ENCODE data around the gene NEURL1. TPM values are rescaled to one million over a fixed set of nuclear protein-coding genes. Genes with fewer than 3 reads are reported as not detected.

NEURL1 gene
- total and polyA plus RNA-seq, 8 donors = 11.0 to 69.9 (median 18.6) TPM

DNA sequence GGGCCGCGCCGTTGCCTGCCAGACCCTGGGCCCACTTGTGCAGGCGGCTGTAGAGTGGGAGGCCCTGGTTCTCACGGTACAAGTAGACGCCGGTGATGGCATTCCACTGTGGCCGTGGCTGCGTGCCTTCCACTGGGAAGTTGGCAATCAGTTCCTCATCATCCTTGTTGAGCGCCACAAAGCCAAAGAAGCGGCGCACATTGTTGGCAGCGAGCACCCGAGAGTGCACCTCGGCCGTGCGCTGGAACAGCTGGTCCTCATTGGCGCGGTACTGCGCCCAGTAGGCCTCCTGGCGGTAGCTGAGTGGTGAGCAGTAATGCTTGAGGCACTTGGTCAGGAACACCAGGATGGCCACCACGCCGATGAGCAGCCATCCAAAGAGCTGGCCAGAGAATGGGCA, 46.3 kb upstream of the NEURL1 start:
- H3K27ac ChIP-seq = no peak overlapping the region
- no peaks in the 10 kb centered on the region for H3K27me3 ChIP-seq
- ATAC-seq (no peak), DNase-seq (no peak), FAIRE-seq (no peak)
- TF ChIP-seq, protein P1, sequence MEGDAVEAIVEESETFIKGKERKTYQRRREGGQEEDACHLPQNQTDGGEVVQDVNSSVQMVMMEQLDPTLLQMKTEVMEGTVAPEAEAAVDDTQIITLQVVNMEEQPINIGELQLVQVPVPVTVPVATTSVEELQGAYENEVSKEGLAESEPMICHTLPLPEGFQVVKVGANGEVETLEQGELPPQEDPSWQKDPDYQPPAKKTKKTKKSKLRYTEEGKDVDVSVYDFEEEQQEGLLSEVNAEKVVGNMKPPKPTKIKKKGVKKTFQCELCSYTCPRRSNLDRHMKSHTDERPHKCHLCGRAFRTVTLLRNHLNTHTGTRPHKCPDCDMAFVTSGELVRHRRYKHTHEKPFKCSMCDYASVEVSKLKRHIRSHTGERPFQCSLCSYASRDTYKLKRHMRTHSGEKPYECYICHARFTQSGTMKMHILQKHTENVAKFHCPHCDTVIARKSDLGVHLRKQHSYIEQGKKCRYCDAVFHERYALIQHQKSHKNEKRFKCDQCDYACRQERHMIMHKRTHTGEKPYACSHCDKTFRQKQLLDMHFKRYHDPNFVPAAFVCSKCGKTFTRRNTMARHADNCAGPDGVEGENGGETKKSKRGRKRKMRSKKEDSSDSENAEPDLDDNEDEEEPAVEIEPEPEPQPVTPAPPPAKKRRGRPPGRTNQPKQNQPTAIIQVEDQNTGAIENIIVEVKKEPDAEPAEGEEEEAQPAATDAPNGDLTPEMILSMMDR (IDR thresholded peaks at IDR 0.05) = no peak
- no peaks in the 10 kb centered on the region for H3K9me3 ChIP-seq
- H3K4me3 ChIP-seq = no peak overlapping the region
- H3K4me1 ChIP-seq = no peaks in the 10 kb centered on the region
- intact Hi-C loops (cut with DNase I) = no loop called here
- 97% methylated on average over 23 of the region's 23 CpGs for WGBS, 2 donors
- peaks cover 3 to 37% (median 29%) of the 10 kb centered on the region in 3 donors for H3K36me3 ChIP-seq

DNA sequence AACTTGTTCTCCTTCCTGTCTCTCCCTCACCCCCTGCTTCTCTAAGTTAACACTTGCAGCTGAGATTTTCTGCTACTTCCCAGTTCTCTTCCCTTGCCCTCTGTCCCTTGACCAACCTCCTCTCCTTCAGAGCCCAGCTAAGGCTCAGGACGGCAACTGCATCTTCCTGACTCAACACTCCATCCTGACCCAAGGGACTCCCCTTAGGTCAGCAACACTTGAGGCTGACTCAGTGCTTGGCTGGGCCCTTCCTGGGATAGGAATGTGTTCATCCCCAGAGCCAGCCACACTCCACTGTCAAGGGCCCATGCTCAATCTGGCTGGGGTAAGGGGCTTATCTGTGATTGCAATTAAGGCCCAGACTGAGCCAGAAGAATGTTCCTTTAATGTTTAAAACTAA, 44.8 kb upstream of the NEURL1 start:
- Histone ChIP-seq H3K4me3 (peak overlapping the region in 1 of 4 donors; percentile 10), H3K27me3 (no peaks in the 10 kb centered on the region), H3K9me3 (no peaks in the 10 kb centered on the region), H3K4me1 (peaks cover 0 to 4% (median 0%) of the 10 kb centered on the region in 3 donors), H3K27ac (no peak overlapping the region), H3K36me3 (peaks cover 0 to 23% (median 17%) of the 10 kb centered on the region in 3 donors)
- DNase-seq (no peak), FAIRE-seq (no peak), ATAC-seq (peak in 3 of 4 donors; percentile 13 to 29 (median 24))
- 80 to 83% methylated on average over 1 of the region's 1 CpG for WGBS, 2 donors
- intact Hi-C loops (cut with DNase I) = no loop called here
- TF ChIP-seq, protein P1 (IDR thresholded peaks at IDR 0.05) = no peak

DNA sequence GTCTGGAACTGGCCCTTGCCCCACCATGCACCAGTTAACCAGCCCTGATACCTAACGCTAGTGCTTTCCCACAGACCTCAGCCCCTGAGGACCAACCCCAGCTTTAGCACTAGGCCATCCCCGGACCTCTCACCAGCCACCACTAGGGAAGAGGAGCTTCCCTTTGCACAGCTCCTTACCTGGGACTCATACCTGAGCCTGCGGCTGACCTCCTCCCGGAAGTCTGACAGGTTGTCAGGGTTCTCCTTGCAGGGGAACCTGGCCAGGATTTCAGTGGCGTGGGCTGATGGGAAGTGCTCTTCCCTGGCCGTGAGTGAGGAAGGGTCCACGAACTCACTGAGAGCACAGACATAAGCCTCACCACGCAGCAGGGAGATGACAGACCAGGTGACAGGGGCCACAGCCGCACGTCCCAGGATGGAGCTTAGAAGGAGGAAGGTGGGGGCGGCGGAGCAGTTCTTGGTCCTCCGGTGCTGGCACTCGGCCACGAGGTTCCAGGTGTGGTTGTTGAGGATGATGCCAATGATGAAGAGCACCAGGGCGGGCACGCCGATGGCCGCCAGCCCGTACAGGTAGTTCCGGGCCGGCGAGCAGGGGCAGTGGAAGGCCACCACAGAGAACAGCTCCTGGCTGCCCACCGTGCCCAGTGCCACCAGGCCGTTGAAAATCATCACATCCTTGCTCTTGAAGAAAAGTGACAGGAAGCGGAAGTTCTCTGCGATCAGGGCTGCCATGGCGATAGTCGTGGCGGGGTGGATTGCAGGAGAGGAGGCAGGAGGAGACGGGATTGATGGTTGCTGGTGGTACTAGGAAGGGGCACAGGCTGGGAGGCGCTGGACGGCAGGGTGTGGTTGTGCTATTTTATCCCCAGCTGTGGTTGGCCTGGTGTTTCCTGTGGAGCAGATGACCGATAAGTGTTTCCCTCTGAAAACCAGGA, 44.0 kb upstream of the NEURL1 start:
- Histone ChIP-seq H3K27me3 (no peaks in the 10 kb centered on the region), H3K36me3 (peaks cover 0 to 16% (median 13%) of the 10 kb centered on the region in 3 donors), H3K27ac (no peak overlapping the region), H3K4me3 (peak overlapping the region in 1 of 4 donors; percentile 10), H3K4me1 (peaks cover 0 to 4% (median 0%) of the 10 kb centered on the region in 3 donors), H3K9me3 (no peaks in the 10 kb centered on the region)
- TF ChIP-seq, protein P1 (IDR thresholded peaks at IDR 0.05) = no peak
- WGBS, 2 donors = 83 to 84% methylated on average over 34 of the region's 34 CpGs
- DNase-seq (peak in 1 of 6 donors; percentile 70), FAIRE-seq (no peak), ATAC-seq (no peak)
- intact Hi-C loops (cut with DNase I) = no loop called here

DNA sequence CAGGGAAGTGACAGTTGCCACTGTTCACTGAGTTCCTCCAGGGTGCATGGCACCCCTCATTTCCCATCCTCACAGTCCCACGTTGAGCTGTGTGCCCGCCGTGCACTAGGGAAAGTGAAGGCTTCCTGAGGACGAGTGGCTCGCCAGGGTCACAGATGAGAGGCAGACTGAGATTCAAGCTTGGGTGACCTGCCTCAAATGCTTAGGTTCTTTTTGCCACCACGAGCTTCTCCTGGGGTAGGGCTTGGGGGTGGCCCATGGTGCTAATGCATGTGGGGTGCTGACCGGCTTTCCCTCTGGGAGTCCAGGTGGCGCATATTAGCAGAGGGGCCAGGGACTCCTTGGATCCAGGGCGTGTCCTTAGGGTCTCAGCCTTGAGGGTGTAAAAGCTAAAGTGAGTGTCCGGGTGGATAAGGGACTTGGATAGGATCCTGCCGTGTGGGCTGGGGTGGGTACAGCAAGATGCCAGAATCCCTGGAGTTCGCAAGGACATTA, 43.3 kb upstream of the NEURL1 start:
- H3K27ac ChIP-seq = no peak overlapping the region
- FAIRE-seq (no peak), DNase-seq (no peak), ATAC-seq (no peak)
- TF ChIP-seq, protein P1 (IDR thresholded peaks at IDR 0.05) = no peak
- H3K27me3 ChIP-seq = no peaks in the 10 kb centered on the region
- peak overlapping the region in 1 of 4 donors; percentile 53 for H3K4me3 ChIP-seq
- H3K4me1 ChIP-seq = peaks cover 0 to 4% (median 0%) of the 10 kb centered on the region in 3 donors
- H3K36me3 ChIP-seq = peaks cover 0 to 8% (median 7%) of the 10 kb centered on the region in 3 donors
- intact Hi-C loops (cut with DNase I) = no loop called here
- 83 to 87% methylated on average over 12 of the region's 12 CpGs for WGBS, 2 donors
- no peaks in the 10 kb centered on the region for H3K9me3 ChIP-seq

All from pancreas (tissue), 10 donors.